Adrenal gland (tissue), 12 donors: Measurements from ENCODE around the gene ACTR2. TPM values are rescaled to one million over a fixed set of nuclear protein-coding genes. Genes with fewer than 3 reads are reported as not detected.

Experiments
- DNase-seq, 7 donors: peaks; one replicate each; pipeline ENCODE4 v3.0.0-alpha.2; 2019 to 2020
- H3K27ac ChIP-seq, 5 donors: fragments of 200-600 bp; sonication (generic) in 4 of 5; 1 replicate in 3 of 5; 2 replicates in 2 of 5; pipeline versions ENCODE4 v1.5.1 to v1.8.0; 2016 to 2020; ENCODE audit warnings: mild to moderate bottlenecking in 1 of 5
- H3K27me3 ChIP-seq: fragments of 200-600 bp; 2 replicates; pipeline ENCODE4 v1.8.0; 2021
- H3K36me3 ChIP-seq, 2 donors: fragments of 200-600 bp; replicated peaks in 1 of 2; 1 replicate in 1 of 2; 2 replicates in 1 of 2; pipeline versions ENCODE4 v1.5.1 to v1.8.0; 2018 to 2022
- H3K4me1 ChIP-seq, 2 donors: fragments of 200-600 bp; replicated peaks in 1 of 2; 1 replicate in 1 of 2; 2 replicates in 1 of 2; pipeline versions ENCODE4 v1.5.1 to v1.8.0; 2018 to 2021
- H3K4me3 ChIP-seq, 4 donors: fragments of 200-600 bp; sonication (generic) in 3 of 4; one replicate each; pipeline ENCODE4 v1.5.1; 2016 to 2018
- H3K9me3 ChIP-seq, 3 donors: fragments of 200-600 bp; sonication (generic) in 1 of 3; replicated peaks in 1 of 3; 1 replicate in 2 of 3; 2 replicates in 1 of 3; pipeline versions ENCODE4 v1.5.1 to v1.8.0; 2016 to 2021
- CTCF ChIP-seq, 6 experiments: fragments of 450-650 bp in 4 of 6; fragments of 200-600 bp in 2 of 6; sonication (generic) in 1 of 6; IDR thresholded peaks; 1 replicate in 5 of 6; 2 replicates in 1 of 6; pipeline versions ENCODE4 v1.5.1 to v1.8.0; 2016 to 2021; ENCODE audit warnings: antibody characterized with exemption in 6 of 6, mild to moderate bottlenecking in 2 of 6, moderate library complexity in 1 of 6
- POLR2A ChIP-seq, 2 donors: fragments of 450-650 bp; IDR thresholded peaks; one replicate each; pipeline ENCODE4 v1.6.1; 2017; ENCODE audit warnings: antibody characterized with exemption in 2 of 2, mild to moderate bottlenecking in 2 of 2, moderate library complexity in 1 of 2
- WGBS, 4 donors: extraction: QIAGEN DNeasy Blood & Tissue Kit in 2 of 4; methylation state at CpG; one replicate each; pipeline versions ENCODE4 v1.1.5 to v1.1.7; 2013 to 2017; 5-methylcytosine and 5-hydroxymethylcytosine counted together
- intact Hi-C, 2 donors: fragments of 100-400 bp; cut with DNase I; formaldehyde crosslinking; loops; one replicate each; pipeline versions ENCODE4 v1.14.1 to v1.15.0; 2022 to 2023
- polyA plus RNA-seq, 3 donors: library from polyadenylated mRNA; stranded (reverse); fragments of 200-250 nt in 2 of 3; fragments of 350-450 nt in 1 of 3; fragmentation: Illumina TruSeq in 1 of 3; extraction: RNeasy Lipid Tissue Mini Kit (QIAGEN cat#74804) in 1 of 3; gene quantifications; one replicate each; pipeline ENCODE4 v1.2.3, GENCODE V29; 2013 to 2014
- total RNA-seq, 9 donors: library from RNA; depleted of rRNA in 4 of 9; stranded (reverse); fragments of >200 nt in 4 of 9; fragments of 120-200 nt in 1 of 9; fragmentation: NEBNext Ultra II Directional in 1 of 9; extraction: Animal tissue kit (Norgen Biotek cat#: 25700) in 1 of 9; gene quantifications; one replicate each; pipeline versions ENCODE4 v1.1.0 to v1.2.4, GENCODE V29; 2013 to 2023
- donor health status: healthy with polysubstance abuse.
- donor health status: Bipolar disorder and iron deficiency.
- donor health status: DM: yes; HTN: yes; CAD: no.
- donor health status: DM: no; HTN: no; CAD: no.
- donor health status: DM: no; HTN: no; CAD: no.
- donor health status: DM: yes; HTN: yes; CAD: no.

ACTR2 gene
- total and polyA plus RNA-seq, 12 donors: 29.9 to 186 (median 73.5) TPM

- H3K4me1 ChIP-seq: peaks cover 9 to 23% of the 10 kb centered on the region in 2 donors
- TF ChIP-seq POLR2A (IDR thresholded peaks at IDR 0.05) (no peak), CTCF (IDR thresholded peaks at IDR 0.05) (no peak)
- H3K27me3 ChIP-seq: no peaks in the 10 kb centered on the region
- intact Hi-C loops: no loop called here
- H3K4me3 ChIP-seq: no peak overlapping the region
- no peaks in the 10 kb centered on the region for H3K36me3 ChIP-seq
- WGBS, 4 donors: 90 to 94% (median 93%) methylated on average over 7 of the region's 7 CpGs
- no peaks in the 10 kb centered on the region for H3K9me3 ChIP-seq
- DNase-seq: no peak
- H3K27ac ChIP-seq: no peak overlapping the region
Measured at GRCh38 chr2:65296971-65297370, 69.3 kb downstream of the ACTR2 start.

- 93 to 95% (median 94%) methylated on average over 9 of the region's 9 CpGs for WGBS, 4 donors
- Histone ChIP-seq H3K27ac (no peak overlapping the region), H3K4me1 (peaks cover 9 to 23% of the 10 kb centered on the region in 2 donors), H3K27me3 (no peaks in the 10 kb centered on the region), H3K4me3 (no peak overlapping the region), H3K36me3 (no peaks in the 10 kb centered on the region), H3K9me3 (no peaks in the 10 kb centered on the region)
- intact Hi-C loops: no loop called here
- TF ChIP-seq POLR2A (IDR thresholded peaks at IDR 0.05): no peak
- TF ChIP-seq CTCF (IDR thresholded peaks at IDR 0.05): no peak
- DNase-seq: no peak
Measured at GRCh38 chr2:65297544-65297943, 69.9 kb downstream of the ACTR2 start.

GRCh38 chr2:65298089-65298488, 70.5 kb downstream of the ACTR2 start:
- 82 to 100% (median 84%) methylated on average over 3 to 5 of the region's 5 CpGs for WGBS, 4 donors
- Histone ChIP-seq H3K4me1 (peaks cover 9 to 23% of the 10 kb centered on the region in 2 donors), H3K36me3 (no peaks in the 10 kb centered on the region), H3K9me3 (no peaks in the 10 kb centered on the region), H3K27me3 (no peaks in the 10 kb centered on the region), H3K27ac (no peak overlapping the region), H3K4me3 (no peak overlapping the region)
- no peak for DNase-seq
- intact Hi-C loops: no loop called here
- no peak for TF ChIP-seq POLR2A (IDR thresholded peaks at IDR 0.05)
- no peak for TF ChIP-seq CTCF (IDR thresholded peaks at IDR 0.05)

GRCh38 chr2:65299246-65299645, 71.6 kb downstream of the ACTR2 start:
- Histone ChIP-seq H3K9me3 (no peaks in the 10 kb centered on the region), H3K4me1 (peaks cover 9 to 23% of the 10 kb centered on the region in 2 donors), H3K4me3 (no peak overlapping the region), H3K27ac (peak overlapping the region in 2 of 5 donors; percentile 58 to 77), H3K36me3 (no peaks in the 10 kb centered on the region), H3K27me3 (no peaks in the 10 kb centered on the region)
- TF ChIP-seq POLR2A (IDR thresholded peaks at IDR 0.05) (no peak), CTCF (IDR thresholded peaks at IDR 0.05) (no peak)
- DNase-seq: peak in 1 of 7 donors; percentile 22
- 76 to 86% (median 83%) methylated on average over 7 of the region's 7 CpGs for WGBS, 4 donors
- intact Hi-C loops: no loop called here
